ENCODE measurements around the gene AQP1.

Gene AQP1

DNA sequence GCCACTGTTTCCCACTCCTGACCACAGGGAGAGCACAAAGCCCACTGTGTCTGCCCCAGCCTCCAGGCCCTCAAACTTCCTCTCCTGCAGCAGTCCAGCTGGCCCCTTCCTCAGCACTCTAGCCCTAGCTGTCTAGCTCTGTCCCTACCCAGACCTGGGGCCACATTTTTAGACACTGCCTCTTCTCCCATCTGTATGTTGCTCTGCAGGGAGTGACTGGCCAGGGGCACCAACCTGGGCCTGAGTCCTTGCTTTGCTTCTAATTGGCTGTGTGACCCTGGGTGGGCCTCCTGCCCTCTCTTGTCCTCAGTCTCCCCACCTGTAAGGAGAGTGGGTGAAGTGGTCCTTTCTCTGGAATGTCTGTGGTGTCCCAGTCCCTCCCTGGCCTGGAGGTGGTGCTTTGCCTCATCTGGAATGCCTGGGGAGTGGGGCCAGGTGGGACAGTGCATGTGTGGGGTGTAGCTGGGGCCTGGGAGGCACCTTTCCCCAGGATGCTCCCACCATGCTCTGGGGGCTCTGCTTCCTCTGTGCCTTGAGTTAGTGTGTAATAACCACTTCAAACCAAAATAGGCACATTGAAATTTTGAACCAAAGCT is 25.1 kb downstream of the AQP1 start:
- TF ChIP-seq, protein P1, sequence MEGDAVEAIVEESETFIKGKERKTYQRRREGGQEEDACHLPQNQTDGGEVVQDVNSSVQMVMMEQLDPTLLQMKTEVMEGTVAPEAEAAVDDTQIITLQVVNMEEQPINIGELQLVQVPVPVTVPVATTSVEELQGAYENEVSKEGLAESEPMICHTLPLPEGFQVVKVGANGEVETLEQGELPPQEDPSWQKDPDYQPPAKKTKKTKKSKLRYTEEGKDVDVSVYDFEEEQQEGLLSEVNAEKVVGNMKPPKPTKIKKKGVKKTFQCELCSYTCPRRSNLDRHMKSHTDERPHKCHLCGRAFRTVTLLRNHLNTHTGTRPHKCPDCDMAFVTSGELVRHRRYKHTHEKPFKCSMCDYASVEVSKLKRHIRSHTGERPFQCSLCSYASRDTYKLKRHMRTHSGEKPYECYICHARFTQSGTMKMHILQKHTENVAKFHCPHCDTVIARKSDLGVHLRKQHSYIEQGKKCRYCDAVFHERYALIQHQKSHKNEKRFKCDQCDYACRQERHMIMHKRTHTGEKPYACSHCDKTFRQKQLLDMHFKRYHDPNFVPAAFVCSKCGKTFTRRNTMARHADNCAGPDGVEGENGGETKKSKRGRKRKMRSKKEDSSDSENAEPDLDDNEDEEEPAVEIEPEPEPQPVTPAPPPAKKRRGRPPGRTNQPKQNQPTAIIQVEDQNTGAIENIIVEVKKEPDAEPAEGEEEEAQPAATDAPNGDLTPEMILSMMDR (IDR thresholded peaks at IDR 0.05; ENCODE audit: low read depth, low read length) = no peak
- DNase-seq (ENCODE audit: low read depth in 2 of 2) = no peak
- no peak overlapping the region for H3K4me3 ChIP-seq (replicated peaks in 1 of 2; ENCODE audit: low read depth in 2 of 2, low read length in 2 of 2)

DNA sequence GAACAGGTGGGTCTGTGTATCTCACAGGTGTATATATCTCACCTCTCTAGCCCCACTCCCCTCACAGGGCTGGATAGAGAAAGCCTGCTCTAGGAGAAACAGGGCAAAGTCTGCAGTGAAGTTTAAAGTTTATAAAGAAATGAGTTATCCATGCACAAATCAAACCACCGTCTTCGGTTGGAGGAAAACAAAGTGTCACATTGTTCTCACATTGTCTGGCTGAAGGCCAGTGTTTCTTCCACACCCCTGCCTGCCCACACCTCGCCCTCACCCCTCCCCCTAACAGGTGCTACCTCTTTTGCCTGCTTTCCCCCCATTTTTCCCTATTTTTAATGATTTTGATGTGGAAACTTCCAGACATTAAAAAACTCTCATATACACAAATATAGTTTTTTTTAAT is 25.8 kb downstream of the AQP1 start:
- TF ChIP-seq, protein P1 (IDR thresholded peaks at IDR 0.05; ENCODE audit: low read depth, low read length) = no peak
- no peak overlapping the region for H3K4me3 ChIP-seq (replicated peaks in 1 of 2; ENCODE audit: low read depth in 2 of 2, low read length in 2 of 2)
- DNase-seq (ENCODE audit: low read depth in 2 of 2) = no peak

DNA sequence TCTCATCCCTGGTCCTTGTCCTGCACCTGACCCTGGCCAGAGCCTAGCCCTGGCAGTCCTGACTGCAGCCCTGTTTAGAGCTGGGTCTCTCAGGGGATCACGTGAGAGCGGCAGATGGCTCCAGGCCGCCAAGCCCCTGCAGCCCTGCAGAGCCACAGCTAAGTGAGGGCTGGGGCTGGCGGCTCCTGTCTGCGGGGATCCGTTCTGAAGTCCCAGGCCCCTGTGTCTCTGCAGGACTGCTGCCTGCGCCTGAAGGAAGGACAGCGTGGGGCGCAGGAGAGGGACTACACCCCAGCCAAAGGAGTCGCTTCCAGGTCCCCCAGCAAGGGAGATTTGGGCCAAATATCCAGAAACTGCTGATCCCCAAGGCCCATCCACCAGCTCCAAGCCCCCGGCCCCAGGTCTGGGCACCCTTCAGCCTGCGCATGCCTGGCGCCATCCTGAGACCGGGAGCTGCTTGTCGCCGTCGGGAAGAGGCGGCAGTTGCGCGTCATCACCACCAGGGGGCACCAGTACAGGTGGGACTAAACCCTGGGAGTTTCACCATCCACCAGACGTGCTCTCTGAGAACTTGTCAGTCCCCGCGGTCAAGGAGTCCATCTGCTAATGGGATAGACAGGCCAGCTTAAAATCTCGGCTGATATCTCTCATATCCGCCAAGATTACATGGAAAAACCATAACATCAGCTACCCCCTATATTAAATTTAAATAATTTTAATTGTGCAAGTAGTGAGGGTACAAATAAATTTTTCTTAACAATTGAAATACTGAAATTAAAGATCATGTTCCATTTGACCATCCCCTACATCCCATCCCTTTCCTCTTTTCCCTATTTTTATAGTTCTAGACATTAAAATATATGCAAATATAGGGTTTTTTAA is 27.0 kb downstream of the AQP1 start:
- DNase-seq (ENCODE audit: low read depth in 2 of 2) = peak; percentile 75 to 80
- peak overlapping the region in 1 of 2 donors; percentile 21 for H3K4me3 ChIP-seq (replicated peaks in 1 of 2; ENCODE audit: low read depth in 2 of 2, low read length in 2 of 2)
- TF ChIP-seq, protein P1 (IDR thresholded peaks at IDR 0.05; ENCODE audit: low read depth, low read length) = peak; percentile 99

DNA sequence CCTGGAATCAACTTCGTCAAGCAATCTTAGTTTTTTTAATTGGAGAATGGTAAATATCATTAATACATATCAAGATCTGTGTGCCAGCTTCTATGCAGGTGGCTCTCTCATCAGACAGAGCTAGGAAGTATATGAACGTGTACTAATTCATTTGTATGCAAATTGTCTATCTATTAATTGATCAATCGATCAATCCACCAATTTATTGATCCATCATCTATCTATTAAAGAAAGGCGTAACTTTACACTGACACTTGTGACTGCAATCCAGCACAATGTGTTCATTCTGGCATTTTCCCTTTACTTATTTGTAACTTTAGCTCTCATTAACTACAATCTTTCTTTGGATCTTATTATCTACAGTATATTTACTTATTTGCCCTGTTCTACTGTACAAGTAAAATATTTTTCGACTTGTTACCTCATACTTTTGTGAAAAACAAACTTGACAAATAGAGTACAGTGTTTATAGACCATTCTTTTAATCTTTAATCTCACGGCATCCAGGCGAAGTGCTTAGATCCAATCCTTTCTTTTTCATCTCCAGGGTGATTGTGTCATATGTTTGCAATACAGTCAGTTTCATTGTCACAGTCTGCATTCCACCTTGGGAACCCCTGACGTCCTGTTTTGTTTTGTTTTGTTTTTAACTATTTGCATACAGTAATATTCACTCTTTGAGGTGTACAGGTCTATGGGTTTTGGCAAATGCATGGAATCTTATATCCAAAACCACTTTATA is 30.1 kb downstream of the AQP1 start:
- no peak overlapping the region for H3K4me3 ChIP-seq (replicated peaks in 1 of 2; ENCODE audit: low read depth in 2 of 2, low read length in 2 of 2)
- TF ChIP-seq, protein P1 (IDR thresholded peaks at IDR 0.05; ENCODE audit: low read depth, low read length) = no peak
- DNase-seq (ENCODE audit: low read depth in 2 of 2) = no peak

DNA sequence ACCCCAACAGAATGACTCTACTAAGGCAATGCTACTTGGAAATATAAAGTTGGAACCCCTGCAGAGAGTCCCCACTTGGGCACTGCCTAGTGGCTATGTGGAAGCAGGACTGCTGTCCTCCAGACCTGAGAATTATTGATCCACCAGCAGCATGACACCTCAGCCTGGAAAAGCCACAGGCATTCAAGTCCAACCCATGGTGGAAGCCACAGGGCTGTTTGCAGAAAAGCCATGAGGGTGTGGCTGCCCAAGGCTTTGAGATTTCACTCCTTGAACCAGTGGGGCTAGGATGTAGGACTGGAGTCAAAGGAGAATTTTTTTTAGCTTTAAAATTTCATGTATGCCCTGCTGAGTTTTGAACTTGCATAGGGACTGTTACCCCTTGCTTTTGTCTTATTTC is 38.5 kb downstream of the AQP1 start:
- no peak for DNase-seq (ENCODE audit: low read depth in 2 of 2)
- TF ChIP-seq, protein P1 (IDR thresholded peaks at IDR 0.05; ENCODE audit: low read depth, low read length) = no peak
- no peak overlapping the region for H3K4me3 ChIP-seq (replicated peaks in 1 of 2; ENCODE audit: low read depth in 2 of 2, low read length in 2 of 2)

DNA sequence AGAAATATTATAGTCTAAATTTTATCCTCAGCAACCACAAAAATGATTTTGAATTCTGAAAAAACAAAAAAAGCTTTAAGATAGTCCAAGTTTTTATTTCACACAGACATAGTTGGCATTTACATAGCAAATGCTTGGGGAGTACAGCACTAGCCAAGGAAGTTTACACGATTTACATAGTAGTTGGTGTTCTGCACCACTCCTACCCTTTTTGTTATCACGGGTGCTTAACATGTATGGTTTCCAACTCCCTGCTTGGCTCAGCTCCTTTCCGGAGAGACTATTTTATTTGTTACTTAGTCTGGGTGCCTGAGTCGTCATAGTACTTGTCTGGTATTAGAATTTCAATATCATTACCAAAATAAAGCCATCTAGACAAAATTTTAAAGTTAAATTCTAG is 43.3 kb downstream of the AQP1 start:
- no peak for DNase-seq (ENCODE audit: low read depth in 2 of 2)
- TF ChIP-seq, protein P1 (IDR thresholded peaks at IDR 0.05; ENCODE audit: low read depth, low read length) = no peak
- no peak overlapping the region for H3K4me3 ChIP-seq (replicated peaks in 1 of 2; ENCODE audit: low read depth in 2 of 2, low read length in 2 of 2)

All from cardiac fibroblast (primary cell).